WERI-Rb-1 (cell line): Measurements from ENCODE around the gene SLAMF9.

ENCODE experiments used
- DNase-seq: peaks from one replicate; pipeline ENCODE4 v3.0.0-alpha.2; 2020
- H3K27ac ChIP-seq: fragments of 250-450 bp; sonication (Bioruptor Pico); 2 replicates; pipeline ENCODE4 v1.5.1; 2020; ENCODE audit warnings: mild to moderate bottlenecking, moderate library complexity
- H3K27me3 ChIP-seq: fragments of 250-450 bp; sonication (Bioruptor Pico); 2 replicates; pipeline ENCODE4 v1.5.1; 2021; ENCODE audit warnings: mild to moderate bottlenecking, low read depth, moderate library complexity; ENCODE audit not compliant: insufficient read depth, severe bottlenecking
- H3K36me3 ChIP-seq: fragments of 250-450 bp; sonication (Bioruptor Pico); 2 replicates; pipeline ENCODE4 v1.5.1; 2020; ENCODE audit warnings: mild to moderate bottlenecking, moderate library complexity
- H3K4me3 ChIP-seq: 2 replicates; pipeline ENCODE4 v1.5.1; 2011; ENCODE audit warnings: low read depth, mild to moderate bottlenecking, control low read depth, low read length
- H3K9me3 ChIP-seq: fragments of 250-450 bp; sonication (Bioruptor Pico); 2 replicates; pipeline ENCODE4 v1.5.1; 2021; ENCODE audit warnings: mild to moderate bottlenecking, moderate library complexity; ENCODE audit not compliant: severe bottlenecking
- TF ChIP-seq, protein P1 (sequence below): IDR thresholded peaks from 2 replicates; pipeline ENCODE4 v1.5.1; 2011; ENCODE audit warnings: low read depth, mild to moderate bottlenecking, control low read depth, inconsistent platforms, low read length

The SLAMF9 gene

GRCh38 chr1:159987186-159987585 is 33.1 kb upstream of the SLAMF9 start:
- Histone ChIP-seq H3K9me3 (no peaks in the 10 kb centered on the region), H3K27ac (no peak overlapping the region), H3K36me3 (no peaks in the 10 kb centered on the region), H3K27me3 (no peaks in the 10 kb centered on the region), H3K4me3 (no peak overlapping the region)
- DNase-seq, result peak; percentile 4
- TF ChIP-seq, protein P1, sequence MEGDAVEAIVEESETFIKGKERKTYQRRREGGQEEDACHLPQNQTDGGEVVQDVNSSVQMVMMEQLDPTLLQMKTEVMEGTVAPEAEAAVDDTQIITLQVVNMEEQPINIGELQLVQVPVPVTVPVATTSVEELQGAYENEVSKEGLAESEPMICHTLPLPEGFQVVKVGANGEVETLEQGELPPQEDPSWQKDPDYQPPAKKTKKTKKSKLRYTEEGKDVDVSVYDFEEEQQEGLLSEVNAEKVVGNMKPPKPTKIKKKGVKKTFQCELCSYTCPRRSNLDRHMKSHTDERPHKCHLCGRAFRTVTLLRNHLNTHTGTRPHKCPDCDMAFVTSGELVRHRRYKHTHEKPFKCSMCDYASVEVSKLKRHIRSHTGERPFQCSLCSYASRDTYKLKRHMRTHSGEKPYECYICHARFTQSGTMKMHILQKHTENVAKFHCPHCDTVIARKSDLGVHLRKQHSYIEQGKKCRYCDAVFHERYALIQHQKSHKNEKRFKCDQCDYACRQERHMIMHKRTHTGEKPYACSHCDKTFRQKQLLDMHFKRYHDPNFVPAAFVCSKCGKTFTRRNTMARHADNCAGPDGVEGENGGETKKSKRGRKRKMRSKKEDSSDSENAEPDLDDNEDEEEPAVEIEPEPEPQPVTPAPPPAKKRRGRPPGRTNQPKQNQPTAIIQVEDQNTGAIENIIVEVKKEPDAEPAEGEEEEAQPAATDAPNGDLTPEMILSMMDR, result no peak

GRCh38 chr1:159986531-159986930 is 32.5 kb upstream of the SLAMF9 start:
- Histone ChIP-seq H3K36me3 (no peaks in the 10 kb centered on the region), H3K27ac (no peak overlapping the region), H3K9me3 (peaks cover 6% of the 10 kb centered on the region), H3K4me3 (no peak overlapping the region), H3K27me3 (no peaks in the 10 kb centered on the region)
- TF ChIP-seq, protein P1, result no peak
- DNase-seq, result peak; percentile 4

DNA sequence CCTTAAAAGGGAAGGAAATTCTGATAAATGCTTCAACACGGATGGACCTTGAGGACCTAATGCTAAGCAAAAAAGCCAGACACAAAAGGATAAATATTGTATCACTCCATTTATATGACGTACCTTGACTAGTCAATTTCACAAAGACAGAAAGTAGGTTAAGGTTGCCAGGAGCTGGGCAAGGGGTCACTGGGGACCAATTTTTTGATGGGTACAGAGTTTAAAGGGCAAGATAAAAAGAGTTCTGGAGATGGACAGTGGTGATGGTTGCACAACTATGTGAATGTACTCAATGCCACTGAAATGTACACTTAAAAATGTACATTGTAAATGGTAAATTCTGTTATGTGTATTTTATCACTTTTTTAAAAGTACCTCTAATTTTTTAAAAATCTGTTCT is 32.1 kb upstream of the SLAMF9 start:
- H3K27ac ChIP-seq, result no peak overlapping the region
- no peaks in the 10 kb centered on the region for H3K36me3 ChIP-seq
- TF ChIP-seq, protein P1, result no peak
- DNase-seq, result no peak
- no peak overlapping the region for H3K4me3 ChIP-seq
- no peaks in the 10 kb centered on the region for H3K27me3 ChIP-seq
- H3K9me3 ChIP-seq, result peaks cover 8% of the 10 kb centered on the region

- Histone ChIP-seq H3K27ac (no peak overlapping the region), H3K27me3 (no peaks in the 10 kb centered on the region), H3K36me3 (no peaks in the 10 kb centered on the region), H3K4me3 (no peak overlapping the region), H3K9me3 (peaks cover 8% of the 10 kb centered on the region)
- peak; percentile 7 for DNase-seq
- TF ChIP-seq, protein P1, result no peak
These were observed 31.4 kb upstream of the SLAMF9 start for GRCh38 chr1:159985473-159985872.

DNA sequence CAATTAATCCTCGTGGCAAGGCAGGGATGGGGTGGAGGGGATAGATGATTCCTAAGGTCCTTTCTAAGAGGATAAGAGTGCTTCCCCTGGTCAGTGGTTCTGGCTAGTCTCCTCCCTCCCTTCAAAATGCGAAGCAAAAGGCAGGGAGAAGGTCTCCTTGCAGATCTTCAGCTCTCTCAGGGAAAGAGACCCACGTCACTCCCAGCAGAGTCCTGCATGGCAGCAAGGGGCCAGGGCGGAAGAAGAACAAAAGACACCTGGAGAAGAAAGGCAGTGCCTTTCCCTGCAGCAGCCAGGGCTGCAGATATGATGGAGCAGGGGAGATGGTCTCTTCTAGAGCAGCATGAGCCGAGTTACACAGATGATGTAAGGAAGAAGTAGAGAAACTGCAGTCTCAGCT is 29.6 kb upstream of the SLAMF9 start:
- Histone ChIP-seq H3K4me3 (no peak overlapping the region; the same call in 1 of the 2 replicates), H3K27ac (peak overlapping the region; percentile 65), H3K9me3 (peaks cover 8% of the 10 kb centered on the region), H3K36me3 (no peaks in the 10 kb centered on the region), H3K27me3 (no peaks in the 10 kb centered on the region)
- DNase-seq, result peak; percentile 71
- TF ChIP-seq, protein P1, result no peak

- TF ChIP-seq, protein P1, result no peak
- Histone ChIP-seq H3K9me3 (peaks cover 8% of the 10 kb centered on the region), H3K27me3 (no peaks in the 10 kb centered on the region), H3K36me3 (no peaks in the 10 kb centered on the region), H3K27ac (no peak overlapping the region), H3K4me3 (no peak overlapping the region)
- DNase-seq, result no peak
These were observed 28.2 kb upstream of the SLAMF9 start for GRCh38 chr1:159982280-159982679.
